PC-9 (cell line): ENCODE measurements around the gene AMELX.

Experiments
- CTCF ChIP-seq: fragments of 200-600 bp; sonication (generic); conservative IDR thresholded peaks from 2 replicates; pipeline ENCODE4 v1.6.1; 2017; ENCODE audit warnings: mixed run types, antibody characterized with exemption, mild to moderate bottlenecking, moderate library complexity
- EZH2 ChIP-seq: fragments of 200-600 bp; sonication (generic); IDR thresholded peaks from 2 replicates; pipeline ENCODE4 v1.8.0; 2017; ENCODE audit warnings: antibody characterized with exemption, low read depth

DNA sequence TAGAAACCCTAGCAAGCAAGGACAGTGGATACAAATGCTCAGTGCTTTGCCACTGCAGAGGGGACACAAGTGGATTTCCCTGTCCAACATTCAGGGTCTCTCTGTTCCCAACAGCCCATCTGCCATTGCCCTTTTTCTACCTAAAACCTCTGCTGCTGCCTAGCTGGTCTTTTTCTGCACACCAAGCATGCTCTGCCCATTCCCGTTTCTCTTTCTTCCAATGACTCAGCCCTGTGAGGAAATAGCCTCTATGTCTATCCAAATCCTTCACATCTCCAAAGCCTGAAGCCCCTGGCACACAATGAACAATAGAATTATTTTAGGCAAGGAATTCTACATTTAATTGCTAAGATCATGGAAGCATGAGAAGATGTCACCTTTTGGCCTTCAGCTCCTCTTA lies 5.7 kb upstream of the AMELX start:
- no peak for TF ChIP-seq CTCF
- no peak for TF ChIP-seq EZH2
